ENCODE measurements around the gene GPSM1.

Gene GPSM1, protein sequence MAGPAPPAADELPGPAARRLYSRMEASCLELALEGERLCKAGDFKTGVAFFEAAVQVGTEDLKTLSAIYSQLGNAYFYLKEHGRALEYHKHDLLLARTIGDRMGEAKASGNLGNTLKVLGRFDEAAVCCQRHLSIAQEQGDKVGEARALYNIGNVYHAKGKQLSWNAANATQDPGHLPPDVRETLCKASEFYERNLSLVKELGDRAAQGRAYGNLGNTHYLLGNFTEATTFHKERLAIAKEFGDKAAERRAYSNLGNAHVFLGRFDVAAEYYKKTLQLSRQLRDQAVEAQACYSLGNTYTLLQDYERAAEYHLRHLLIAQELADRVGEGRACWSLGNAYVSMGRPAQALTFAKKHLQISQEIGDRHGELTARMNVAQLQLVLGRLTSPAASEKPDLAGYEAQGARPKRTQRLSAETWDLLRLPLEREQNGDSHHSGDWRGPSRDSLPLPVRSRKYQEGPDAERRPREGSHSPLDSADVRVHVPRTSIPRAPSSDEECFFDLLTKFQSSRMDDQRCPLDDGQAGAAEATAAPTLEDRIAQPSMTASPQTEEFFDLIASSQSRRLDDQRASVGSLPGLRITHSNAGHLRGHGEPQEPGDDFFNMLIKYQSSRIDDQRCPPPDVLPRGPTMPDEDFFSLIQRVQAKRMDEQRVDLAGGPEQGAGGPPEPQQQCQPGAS

DNA sequence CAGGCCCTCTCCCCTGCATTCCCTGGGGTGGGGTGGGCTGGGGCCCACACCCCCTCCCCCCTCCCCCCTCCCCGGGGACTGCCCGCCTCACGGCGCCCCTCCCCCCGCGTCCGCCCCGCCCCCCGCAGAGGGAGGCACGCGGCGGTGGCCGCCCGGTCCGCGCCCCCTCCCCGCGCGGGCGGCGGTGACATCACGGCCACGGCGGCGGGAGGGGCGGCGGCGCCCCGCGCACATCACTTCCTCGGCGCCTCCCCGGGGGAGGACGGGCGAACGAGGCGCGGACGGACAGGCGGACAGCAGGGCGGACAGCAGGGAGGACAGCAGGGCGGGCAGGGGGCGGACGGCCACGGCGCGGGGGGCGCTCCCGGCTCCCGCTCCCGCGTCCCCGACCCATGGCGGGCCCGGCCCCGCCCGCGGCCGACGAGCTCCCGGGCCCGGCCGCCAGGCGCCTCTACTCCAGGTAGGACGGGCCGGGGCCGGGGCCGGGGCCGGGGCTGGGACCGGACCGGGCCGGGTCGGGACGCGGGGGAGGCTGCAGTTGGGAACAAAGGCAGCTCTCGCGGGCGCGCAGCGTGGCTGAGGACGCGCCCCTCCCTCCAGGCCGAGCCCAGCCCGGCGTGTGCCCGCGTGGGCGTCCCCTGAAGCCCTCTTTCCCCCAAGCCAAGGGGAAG is at the start of gene GPSM1:
Gene GPSM1 (plus strand): TSS at position 236 of the 671 bp plus-strand sequence. CDS start 157 bp downstream, at position 393.
- DNase-seq (ENCODE audit: low spot score), result peak; percentile 86

DNA sequence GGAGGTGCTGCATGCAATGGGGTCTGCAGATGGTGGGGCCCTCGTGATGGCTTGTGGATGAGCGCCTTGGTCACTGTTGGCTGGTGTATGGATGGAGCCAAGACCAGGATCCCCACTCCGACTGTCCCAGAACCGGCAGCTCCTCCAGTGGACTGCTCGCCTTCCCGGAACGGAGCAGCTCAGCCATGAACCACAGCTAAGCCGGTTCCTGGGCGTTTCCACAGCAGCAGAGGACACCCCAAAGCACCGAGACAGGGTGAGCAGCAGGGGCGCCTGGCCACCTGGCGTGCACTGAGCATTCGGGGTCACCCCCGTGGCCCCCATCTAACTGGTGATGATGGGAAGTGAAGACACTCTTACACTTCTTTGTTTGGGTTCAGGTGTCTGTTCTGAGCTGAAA is 49.6 kb upstream of the GPSM1 start:
- DNase-seq (ENCODE audit: low spot score), result no peak

DNA sequence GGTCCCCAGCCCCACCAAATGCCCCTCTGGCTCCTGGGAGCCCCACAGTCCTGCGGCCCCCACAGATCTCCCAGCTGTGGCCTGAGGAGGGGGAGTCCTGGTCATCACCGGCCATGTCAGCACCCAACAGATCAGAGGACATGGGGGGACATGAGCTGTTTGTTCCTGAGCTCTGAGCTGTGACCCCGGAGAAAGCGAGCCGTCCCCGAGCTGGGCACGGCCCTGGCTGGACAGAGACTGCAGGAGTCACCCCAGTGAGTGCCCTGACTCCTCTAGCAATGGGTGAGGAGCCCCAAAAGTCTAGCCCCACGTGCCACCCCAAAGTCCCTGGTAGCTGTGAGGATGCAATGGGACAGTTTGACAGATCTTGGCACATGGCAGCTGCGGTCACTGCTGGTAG is 49.1 kb upstream of the GPSM1 start:
- no peak for DNase-seq (ENCODE audit: low spot score)

DNA sequence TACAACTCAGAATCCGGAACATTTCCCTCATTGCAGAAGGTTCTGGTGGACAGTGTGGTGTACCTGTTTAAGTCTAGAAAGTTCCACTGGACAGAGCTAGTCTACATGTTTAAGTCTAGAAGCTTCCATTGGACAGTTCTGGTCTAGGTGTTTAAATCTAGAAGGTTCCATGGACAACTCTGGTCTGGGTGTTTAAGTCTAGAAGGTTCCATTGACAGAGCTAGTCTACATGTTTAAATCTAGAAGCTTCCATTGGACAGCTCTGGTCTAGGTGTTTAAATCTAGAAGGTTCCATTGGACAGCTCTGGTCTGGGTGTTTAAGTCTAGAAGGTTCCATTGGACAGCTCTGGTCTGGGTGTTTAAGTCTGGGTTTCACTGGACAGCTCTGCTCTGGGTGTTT is 48.4 kb upstream of the GPSM1 start:
- no peak for DNase-seq (ENCODE audit: low spot score)

DNA sequence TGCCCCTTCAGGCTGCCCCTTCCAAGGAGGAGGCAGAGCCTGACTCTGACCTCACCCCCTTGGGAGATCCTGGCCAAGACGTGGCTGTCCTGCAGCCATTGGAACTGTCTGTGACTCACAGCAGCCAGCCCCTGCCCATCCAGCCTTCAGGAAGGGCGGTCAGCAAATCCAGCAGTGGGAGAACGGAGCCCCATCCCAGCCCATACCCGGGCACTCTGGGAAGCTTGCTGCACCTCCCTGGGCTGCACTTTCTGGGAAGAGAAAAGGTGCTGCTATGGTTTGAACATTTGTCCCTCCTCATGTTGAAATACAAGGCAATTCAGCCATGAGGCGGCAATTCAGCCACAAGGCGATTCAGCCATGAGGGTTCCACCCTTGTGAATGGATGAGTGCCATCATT is 47.9 kb upstream of the GPSM1 start:
- DNase-seq (ENCODE audit: low spot score), result no peak

DNA sequence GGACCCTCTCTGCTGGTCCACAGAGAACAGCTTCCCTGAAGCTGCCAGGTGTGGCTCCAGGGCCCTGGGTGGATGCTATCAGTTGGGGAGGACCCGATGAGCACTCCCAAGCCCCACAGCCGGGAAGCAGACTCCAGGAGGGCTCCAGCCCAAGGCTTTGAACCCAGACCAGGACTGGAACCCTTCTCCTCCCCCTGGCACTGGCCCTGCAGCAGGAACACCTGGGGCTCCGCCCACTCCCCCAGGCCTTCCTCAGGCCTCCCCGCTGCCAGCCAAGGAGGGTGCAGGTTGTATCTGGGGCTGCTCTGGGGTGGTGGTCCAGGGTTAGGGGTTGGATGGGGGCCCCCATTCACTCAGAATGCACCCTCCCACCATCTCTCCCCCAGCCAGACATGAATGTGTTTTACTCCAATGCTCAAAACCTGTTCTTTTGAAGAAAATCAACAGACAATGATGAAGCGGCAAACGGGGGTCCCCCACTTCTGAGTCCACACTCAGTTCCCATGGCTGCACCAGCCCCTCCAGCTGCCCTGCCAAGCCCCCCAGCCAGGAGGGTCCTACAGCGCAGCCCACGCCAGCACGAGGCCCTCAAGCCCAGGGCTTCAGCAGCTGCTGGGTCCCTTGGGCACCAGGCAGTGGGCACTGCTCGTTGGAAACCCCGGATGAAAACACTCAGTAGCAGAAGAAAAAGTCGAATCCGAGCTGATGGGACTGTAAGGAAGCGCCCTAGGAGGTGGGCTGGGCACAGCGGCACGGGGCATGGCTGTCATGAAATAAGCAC is 46.6 kb upstream of the GPSM1 start:
- DNase-seq (ENCODE audit: low spot score), result no peak

DNA sequence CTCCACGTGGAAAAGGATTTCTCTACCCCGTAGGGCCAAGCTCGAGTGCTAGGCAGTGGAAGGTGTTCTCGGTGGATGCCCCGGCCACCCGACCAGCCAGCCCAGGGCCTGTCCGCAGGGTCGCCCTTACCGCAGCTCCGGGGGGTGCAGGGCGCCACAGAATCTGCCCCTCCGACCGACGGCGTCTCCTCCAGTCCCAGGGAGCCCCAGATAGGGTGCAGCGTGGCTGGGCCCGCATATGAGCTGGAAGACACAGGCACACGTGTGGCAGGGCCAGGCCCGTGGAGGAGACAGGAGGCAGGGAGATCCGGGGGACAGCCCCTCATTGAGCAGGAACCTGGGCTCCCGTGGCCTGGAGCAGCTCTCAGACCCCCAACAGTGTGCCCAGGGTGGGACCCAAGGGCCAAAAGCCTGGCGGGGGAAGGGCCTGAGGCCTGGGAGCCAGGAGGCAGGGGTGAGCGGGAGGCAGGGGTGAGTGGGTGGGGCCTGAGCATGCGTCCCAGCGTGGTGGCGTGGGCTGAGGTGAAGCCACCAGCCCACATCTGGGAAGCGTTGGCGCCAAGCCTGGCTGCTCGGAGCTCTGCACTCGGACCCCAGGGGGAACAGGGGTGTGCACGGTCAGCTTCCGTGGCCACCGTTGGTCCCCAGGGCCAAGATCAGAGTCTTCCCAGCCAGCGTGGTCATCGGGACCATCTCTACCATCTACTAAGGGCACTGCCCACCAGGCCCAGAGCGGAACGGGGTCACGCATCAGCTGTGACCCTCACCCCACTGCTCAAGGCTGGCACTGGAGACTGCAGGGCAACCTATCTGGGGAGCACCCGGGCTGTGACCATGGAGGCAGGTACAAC is 45.7 kb upstream of the GPSM1 start:
- DNase-seq (ENCODE audit: low spot score), result no peak

DNA sequence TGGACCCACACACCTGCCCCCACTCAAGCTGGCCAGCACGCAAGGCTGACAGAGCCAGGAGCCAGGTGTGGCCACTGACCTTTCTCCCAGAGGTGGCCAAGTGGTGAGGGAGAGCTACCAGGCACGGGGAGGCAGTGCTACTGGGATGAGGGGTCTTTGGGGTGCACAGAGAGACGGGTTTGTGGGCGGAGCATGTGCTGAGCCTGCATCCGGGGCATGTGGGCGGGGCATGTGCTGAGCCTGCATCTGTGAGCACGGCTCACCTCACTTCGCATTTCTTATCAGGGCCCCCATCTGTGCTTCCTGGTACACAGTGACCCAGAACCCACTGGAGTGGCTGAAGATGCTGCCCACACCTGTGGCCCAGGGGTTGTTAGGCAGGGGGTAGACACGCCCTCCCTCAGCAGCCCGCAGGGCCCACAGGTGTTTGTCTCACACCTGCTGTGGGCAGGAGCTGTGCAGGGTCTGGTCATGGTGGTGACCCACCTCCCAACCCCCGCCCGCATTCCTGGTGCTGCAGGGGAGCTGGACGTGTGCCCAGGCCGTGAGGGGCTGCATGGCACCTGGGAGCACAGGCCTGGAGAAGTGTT is 45.0 kb upstream of the GPSM1 start:
- no peak for DNase-seq (ENCODE audit: low spot score)

DNA sequence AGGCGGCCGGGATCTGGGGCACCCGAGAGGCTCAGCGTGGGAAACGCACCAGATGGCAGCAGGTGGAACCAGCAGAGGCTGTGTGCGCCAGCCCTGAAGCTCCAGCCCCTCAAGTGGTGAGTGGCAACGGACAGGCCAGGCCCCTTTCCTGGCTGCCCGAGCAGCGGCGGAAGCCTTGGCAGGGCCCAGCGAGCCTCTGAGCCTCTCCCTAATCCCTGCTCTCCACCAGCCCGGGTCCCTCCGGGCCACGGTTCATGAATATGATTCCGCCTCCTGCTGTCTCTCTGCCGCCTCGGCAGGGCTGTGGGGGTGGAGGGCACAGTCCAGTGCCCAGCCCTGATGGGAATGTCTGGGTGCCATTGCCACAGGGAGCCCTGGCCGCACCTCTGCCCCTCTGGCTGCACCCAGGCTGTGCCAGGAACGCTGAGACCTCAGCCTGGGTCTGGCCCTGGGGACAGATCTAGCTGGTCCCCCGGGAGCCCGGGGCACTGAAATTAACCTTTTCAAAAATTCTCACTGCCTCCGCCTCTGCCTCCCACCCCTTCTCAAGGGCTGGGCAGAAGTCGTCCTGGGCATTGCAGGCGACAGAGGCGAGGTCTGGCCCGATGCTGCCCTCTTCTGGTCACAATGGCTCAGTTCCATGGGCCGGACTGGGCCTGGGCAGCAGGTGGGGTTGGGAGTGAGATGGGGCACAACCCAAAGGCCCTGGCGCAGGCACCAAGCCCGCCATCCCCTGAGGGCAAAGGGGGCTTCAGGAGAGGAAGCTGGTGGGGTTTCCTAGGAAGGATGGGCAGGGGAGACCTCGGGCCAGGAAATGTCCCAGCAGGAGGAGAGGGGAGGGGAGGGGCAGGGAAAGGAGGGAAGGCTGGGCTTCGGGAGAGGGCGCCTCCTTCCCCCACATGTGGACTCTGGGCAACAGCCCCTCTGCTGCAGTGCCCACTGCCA is 43.8 kb upstream of the GPSM1 start:
- peak; percentile 94 for DNase-seq (ENCODE audit: low spot score)

DNA sequence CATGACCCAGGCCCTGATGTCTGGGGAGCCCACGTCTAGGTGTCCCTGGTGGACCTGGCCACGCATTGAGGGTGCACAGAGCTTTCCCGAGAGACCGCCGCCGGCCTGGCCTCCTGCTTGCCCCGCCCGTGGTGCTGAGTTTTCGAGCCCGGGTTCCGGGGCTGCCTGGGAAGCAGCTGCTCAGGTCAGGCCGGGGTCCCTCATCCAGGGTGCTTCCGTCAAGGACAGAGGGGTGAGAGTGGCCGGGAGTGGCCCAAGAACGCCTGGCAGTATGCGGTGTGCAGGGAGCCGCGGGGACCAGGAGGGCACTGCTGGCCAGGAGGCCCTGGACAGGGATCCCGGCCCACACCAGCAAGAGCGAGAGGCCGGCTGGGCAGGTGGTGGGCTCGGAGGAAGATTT is 43.0 kb upstream of the GPSM1 start:
- DNase-seq (ENCODE audit: low spot score), result no peak

DNA sequence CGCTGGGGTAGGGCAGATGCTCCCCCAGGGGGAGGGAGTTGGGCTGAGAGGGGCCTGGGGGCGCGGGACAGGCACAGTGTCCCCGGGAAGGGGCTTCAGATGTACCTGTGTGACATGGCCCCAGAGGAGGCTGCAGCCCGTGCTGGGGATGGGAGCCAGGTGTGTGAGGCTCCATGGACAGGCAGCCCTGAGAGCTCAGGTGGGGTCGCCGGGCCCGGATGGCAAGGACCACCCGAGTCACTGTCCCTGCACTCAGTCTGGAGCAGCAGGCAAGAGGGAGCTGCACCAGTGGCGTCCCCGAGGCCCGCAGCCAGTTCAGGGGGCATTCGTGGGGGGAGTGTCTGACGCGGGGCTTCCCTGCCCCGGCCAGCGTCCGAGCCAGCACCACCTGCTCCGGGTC is 42.4 kb upstream of the GPSM1 start:
- no peak for DNase-seq (ENCODE audit: low spot score)

DNA sequence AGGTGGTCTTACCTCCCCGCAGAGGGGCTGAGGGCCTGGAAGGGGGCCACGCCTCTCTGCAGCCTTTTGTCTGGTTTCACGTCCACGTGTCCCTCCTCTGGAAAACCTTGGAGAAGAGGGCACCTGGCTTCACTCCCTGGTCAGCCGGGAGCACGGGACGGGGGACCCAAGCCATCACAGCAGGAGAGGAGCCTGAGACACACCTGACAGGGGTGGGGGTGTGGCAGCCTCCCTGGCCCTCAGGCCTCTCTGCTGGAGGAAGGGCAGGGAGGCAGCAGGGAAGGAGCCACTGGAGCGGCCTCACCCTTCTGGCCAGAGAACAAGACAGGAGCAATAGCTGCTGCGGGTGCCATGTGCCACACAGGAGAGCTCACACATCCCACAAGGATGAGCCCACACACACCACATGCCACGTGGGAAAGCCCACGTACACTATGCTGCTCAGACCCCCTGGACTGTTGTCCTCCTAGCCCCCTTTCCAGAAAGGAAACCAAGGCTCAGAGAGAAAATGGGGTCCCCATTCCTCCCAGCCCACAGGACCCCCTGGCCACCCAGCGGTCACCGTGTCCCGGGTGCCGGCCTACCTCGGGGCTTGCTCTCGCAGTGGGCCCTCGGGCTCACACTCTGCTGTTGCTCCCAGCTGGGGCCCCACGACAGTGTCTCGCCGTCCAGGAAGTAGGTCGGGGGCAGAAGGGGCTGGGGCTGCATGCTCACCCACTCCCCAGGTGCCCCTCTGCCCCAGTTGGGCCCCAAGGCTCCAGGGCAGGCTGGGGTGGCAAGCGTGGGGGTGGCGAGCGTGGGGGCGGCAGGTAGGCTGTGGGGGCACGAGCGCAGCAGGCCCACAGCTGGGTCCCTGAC is 41.6 kb upstream of the GPSM1 start:
- DNase-seq (ENCODE audit: low spot score), result no peak

DNA sequence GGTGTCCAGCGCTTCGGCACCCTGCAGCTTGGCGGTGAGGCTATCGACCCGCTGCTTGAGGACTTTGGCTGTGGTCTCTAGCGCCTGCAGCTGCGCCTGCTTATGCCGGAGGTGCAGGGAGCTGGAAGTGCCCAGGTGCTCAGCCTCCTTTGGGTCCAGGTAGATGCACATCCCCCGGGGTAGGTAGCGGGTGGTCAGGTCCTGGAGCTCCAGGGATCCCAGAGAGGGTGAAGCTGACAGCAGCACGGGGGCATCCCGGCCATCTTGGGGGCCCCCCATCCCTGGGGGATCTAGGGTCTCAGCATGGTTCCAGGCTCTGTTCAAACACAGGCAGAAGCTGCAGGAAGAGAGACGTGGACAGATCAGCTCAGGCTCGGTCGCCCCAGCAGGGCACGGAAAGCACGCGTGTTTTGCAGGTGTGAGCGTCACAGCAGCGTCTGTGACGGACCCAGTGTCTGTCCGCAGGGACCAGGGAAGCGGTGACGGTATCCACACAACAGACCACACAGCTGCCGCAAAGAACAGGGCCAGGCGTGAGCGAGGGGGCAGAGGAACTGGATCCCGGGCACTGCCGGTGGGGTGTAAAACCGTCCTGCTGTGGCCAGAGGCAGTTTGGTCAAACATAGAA is 40.9 kb upstream of the GPSM1 start:
- no peak for DNase-seq (ENCODE audit: low spot score)

DNA sequence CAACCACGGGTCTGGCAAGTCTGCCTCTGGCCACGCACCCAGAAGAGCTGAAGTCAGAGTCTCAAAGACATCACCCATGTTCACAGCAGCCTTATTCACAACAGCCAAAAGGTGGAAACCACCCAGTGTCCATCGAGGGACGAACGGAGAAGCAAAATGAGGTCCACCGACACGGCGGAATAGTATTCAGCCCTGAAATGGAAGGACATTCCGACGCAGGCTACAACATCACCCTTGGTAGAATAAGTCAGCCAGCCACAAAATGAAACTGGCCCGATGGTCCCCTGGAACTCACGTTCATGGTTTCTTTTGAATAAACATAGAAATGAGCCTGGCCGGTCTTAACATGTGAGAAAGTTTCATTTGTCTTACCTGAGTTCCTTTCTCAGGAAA is 40.4 kb upstream of the GPSM1 start:
- no peak for DNase-seq (ENCODE audit: low spot score)

DNA sequence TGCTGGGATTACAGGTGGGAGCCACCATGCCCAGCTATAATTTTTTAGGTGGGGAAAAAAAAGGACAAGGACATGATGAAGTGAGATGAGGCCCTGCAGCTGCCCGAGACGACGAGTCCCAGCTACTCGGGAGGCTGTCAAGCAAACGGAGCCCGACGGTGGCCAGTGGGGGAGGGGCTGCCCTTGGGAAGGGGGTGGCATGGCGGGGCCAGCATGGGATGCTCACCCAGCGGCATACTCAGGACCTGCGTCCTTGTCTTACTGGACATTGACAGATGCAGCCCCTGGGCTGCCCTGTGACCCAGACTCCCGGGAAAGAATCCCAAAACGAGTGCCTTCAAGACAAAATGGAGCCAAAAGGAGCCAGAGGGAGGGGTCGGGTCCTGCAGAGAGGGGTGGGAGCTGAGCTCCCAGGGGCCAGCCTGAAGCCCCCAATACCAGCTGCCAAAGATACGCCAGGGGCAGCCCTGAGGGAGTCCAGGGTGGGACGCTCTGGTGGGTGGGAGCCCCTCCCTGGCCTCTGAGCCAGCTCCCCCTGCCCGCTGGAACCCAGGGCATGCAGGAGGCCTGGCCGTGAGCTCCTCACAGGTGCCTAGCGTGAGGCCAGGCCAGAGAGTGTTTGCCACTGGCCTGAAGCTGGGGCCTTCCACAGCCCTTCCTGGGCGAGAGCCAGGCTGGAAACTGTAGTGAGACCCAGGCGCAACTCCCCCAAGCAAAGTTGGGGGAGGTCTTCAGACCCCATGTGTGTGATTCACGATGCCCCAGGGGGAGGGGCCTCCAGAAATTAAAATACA is 39.2 kb upstream of the GPSM1 start:
- DNase-seq (ENCODE audit: low spot score), result no peak

DNA sequence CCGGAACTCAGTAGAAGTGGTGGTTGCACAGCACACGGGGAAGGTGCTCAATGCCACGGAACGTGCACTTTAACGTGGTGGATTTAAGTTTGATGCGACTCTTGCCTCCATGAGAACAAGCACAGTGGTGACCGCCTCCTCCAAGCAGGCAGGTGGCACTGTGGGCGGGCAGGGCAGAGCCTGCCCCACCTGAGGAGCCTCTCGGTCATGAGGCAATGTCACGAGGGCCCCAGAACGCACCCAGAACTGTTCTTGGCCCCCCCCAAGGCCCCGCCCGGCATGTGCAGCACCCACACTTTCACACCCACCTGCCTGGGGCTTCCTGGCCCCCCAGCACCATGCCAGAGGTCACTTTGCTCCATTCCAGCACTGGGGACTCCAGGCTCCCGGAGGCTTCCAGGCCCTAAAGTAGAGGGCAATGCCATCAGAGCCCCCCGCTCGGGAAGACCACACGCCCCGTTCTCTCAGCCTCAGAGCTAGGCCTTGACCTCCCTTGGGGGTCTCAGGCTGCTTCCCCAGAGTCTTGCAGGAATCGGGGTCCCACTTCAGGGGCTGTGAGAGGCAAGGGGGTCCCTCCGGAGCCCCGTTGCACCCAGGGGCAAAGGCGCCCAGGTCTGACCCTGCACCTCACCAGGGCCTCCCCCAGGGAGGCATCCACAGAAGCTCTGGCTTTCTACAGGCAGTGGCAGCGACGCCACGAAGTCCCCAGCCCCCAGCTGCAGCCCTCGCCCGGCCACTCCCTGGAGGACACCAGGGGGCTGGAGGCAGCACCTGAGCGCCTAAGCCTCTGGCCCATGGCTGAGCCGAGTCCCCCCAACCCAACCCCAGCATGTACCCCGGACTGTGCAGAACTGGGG is 37.5 kb upstream of the GPSM1 start:
- no peak for DNase-seq (ENCODE audit: low spot score)
